ENCODE data around the gene TARBP1.

DNA sequence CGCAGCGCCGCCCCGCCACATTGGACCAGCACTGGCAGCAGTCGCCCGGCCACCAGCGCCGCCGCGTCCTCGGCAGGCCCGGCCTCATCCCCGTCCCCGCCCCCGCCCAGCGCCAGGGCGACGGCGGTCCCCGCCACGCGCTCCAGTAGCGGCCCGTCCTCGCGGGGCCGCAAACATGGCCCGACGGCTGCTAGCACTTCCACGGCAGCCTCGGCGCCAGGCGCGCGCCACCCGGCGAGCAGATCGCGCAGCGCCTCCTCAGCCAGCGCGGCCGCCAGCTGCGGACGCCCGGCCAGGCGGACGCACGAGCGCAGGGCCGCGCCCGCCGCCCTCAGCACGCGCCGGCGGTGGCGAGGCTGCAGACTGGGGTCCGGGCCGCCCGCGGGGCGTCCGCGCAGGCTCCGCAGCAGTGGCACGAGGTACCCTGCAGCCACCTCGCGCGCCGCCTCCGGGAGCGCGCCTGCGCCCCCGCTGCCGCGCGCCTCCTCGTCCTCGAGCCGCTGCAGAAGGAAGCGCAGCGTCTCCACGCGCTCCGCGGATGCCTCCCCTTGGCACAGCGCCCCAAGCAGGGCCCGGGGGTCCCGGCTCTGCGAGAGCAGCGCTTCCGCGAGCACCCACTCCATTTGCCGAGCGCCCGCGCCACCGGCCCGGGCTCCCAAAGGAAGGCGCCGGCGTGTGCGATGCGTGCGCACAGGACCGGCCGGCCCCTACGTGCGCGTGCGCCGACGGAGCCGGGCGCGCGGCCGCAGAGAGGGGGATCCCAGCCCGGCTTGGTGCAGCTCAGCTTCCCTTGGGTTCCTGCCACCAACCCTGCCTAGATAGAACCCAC is at the start of gene TARBP1:
- TF ChIP-seq RFX1 (IDR thresholded peaks at IDR 0.05) (no peak), SP5 (CRISPR knock-in tag; IDR thresholded peaks at IDR 0.05; ENCODE audit: borderline replicate concordance, low read depth) (no peak), NCOR1 (IDR thresholded peaks at IDR 0.05; ENCODE audit: borderline replicate concordance, low read length) (no peak), RAD21 (CRISPR knock-in tag; IDR thresholded peaks at IDR 0.05) (no peak; the same call in 1 of the 2 replicates), TARDBP (CRISPR knock-in tag; IDR thresholded peaks at IDR 0.05) (no peak), HNRNPH1 (optimal IDR thresholded peaks at IDR 0.05; ENCODE audit: low read depth, low read length) (no peak), POLR2A (IDR thresholded peaks at IDR 0.05; ENCODE audit: insufficient read depth in 1 of 2, low read depth in 2 of 2, low read length in 2 of 2) (peak; percentile 76 to 82), ZNF274 (CRISPR knock-in tag; IDR thresholded peaks at IDR 0.05) (peak; percentile 41; the same call in 1 of the 2 replicates), NFYB (CRISPR knock-in tag; IDR thresholded peaks at IDR 0.05) (no peak), ZNF282 (IDR thresholded peaks at IDR 0.05; ENCODE audit: partially characterized antibody) (no peak), EZH2 (conservative IDR thresholded peaks at IDR 0.05; ENCODE audit: low read depth, low read length) (no peak), ADNP (CRISPR knock-in tag; IDR thresholded peaks at IDR 0.05) (no peak)
- TF ChIP-seq, protein P1, sequence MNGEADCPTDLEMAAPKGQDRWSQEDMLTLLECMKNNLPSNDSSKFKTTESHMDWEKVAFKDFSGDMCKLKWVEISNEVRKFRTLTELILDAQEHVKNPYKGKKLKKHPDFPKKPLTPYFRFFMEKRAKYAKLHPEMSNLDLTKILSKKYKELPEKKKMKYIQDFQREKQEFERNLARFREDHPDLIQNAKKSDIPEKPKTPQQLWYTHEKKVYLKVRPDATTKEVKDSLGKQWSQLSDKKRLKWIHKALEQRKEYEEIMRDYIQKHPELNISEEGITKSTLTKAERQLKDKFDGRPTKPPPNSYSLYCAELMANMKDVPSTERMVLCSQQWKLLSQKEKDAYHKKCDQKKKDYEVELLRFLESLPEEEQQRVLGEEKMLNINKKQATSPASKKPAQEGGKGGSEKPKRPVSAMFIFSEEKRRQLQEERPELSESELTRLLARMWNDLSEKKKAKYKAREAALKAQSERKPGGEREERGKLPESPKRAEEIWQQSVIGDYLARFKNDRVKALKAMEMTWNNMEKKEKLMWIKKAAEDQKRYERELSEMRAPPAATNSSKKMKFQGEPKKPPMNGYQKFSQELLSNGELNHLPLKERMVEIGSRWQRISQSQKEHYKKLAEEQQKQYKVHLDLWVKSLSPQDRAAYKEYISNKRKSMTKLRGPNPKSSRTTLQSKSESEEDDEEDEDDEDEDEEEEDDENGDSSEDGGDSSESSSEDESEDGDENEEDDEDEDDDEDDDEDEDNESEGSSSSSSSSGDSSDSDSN (CRISPR knock-in tag; IDR thresholded peaks at IDR 0.05): no peak; the same call in 1 of the 2 replicates
- TF ChIP-seq, protein P2, sequence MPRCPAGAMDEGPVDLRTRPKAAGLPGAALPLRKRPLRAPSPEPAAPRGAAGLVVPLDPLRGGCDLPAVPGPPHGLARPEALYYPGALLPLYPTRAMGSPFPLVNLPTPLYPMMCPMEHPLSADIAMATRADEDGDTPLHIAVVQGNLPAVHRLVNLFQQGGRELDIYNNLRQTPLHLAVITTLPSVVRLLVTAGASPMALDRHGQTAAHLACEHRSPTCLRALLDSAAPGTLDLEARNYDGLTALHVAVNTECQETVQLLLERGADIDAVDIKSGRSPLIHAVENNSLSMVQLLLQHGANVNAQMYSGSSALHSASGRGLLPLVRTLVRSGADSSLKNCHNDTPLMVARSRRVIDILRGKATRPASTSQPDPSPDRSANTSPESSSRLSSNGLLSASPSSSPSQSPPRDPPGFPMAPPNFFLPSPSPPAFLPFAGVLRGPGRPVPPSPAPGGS (CRISPR knock-in tag; IDR thresholded peaks at IDR 0.05): no peak; the same call in 1 of the 2 replicates
